ENCODE data around the gene TEPSIN.

GRCh38 chr17:81232616-81233241 lies 6.1 kb downstream of the TEPSIN start:
- no peak for TF ChIP-seq POLR2A (IDR thresholded peaks at IDR 0.05)
- TF ChIP-seq, protein P1, sequence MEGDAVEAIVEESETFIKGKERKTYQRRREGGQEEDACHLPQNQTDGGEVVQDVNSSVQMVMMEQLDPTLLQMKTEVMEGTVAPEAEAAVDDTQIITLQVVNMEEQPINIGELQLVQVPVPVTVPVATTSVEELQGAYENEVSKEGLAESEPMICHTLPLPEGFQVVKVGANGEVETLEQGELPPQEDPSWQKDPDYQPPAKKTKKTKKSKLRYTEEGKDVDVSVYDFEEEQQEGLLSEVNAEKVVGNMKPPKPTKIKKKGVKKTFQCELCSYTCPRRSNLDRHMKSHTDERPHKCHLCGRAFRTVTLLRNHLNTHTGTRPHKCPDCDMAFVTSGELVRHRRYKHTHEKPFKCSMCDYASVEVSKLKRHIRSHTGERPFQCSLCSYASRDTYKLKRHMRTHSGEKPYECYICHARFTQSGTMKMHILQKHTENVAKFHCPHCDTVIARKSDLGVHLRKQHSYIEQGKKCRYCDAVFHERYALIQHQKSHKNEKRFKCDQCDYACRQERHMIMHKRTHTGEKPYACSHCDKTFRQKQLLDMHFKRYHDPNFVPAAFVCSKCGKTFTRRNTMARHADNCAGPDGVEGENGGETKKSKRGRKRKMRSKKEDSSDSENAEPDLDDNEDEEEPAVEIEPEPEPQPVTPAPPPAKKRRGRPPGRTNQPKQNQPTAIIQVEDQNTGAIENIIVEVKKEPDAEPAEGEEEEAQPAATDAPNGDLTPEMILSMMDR (IDR thresholded peaks at IDR 0.05): no peak
